Fibroblast of the aortic adventitia (primary cell): ENCODE data around the gene KCNE1. TPM values are rescaled to one million over a fixed set of nuclear protein-coding genes. Genes with fewer than 3 reads are reported as not detected.

Experiments used
- DNase-seq: peaks from one replicate; pipeline ENCODE4 v3.0.0-alpha.2; 2010; ENCODE audit warnings: low read depth
- H3K4me3 ChIP-seq: 2 replicates; pipeline ENCODE4 v1.5.1; 2011; ENCODE audit warnings: low read depth, mild to moderate bottlenecking, control low read depth, low read length, moderate library complexity
- CTCF ChIP-seq: IDR thresholded peaks from 2 replicates; pipeline ENCODE4 v1.5.1; 2011; ENCODE audit warnings: mild to moderate bottlenecking, low read length, control low read depth, inconsistent platforms; ENCODE audit not compliant: insufficient read depth
- total RNA-seq: library from RNA; depleted of rRNA; stranded (reverse); fragments of >200 nt; gene quantifications from 2 replicates; pipeline ENCODE4 v1.2.3, GENCODE V29; 2012; ENCODE audit warnings: low replicate concordance

Gene KCNE1
- total RNA-seq, 1 donor, result 0.09 TPM

- H3K4me3 ChIP-seq, result no peak overlapping the region
- peak; percentile 47 for DNase-seq
- no peak for TF ChIP-seq CTCF
Observed at GRCh38 chr21:34536820-34537219, 24.8 kb upstream of the KCNE1 start.

GRCh38 chr21:34536311-34536710, 24.3 kb upstream of the KCNE1 start:
- no peak for DNase-seq
- no peak for TF ChIP-seq CTCF
- H3K4me3 ChIP-seq, result no peak overlapping the region

- no peak for DNase-seq
- H3K4me3 ChIP-seq, result no peak overlapping the region
- no peak for TF ChIP-seq CTCF
Observed at GRCh38 chr21:34535886-34536285, 23.9 kb upstream of the KCNE1 start.

- no peak overlapping the region for H3K4me3 ChIP-seq
- DNase-seq, result peak; percentile 46
- TF ChIP-seq CTCF, result no peak
Observed at GRCh38 chr21:34534522-34534921, 22.5 kb upstream of the KCNE1 start.

GRCh38 chr21:34533938-34534337, 21.9 kb upstream of the KCNE1 start:
- no peak for TF ChIP-seq CTCF
- no peak overlapping the region for H3K4me3 ChIP-seq
- DNase-seq, result no peak

- no peak for TF ChIP-seq CTCF
- H3K4me3 ChIP-seq, result no peak overlapping the region
- no peak for DNase-seq
Observed at GRCh38 chr21:34531399-34531798, 19.4 kb upstream of the KCNE1 start.

- TF ChIP-seq CTCF, result no peak
- DNase-seq, result peak; percentile 61
Observed at GRCh38 chr21:34530261-34530660, 18.3 kb upstream of the KCNE1 start.

More at GRCh38 chr21:34530261-34530660, 18.3 kb upstream of the KCNE1 start:
- no peak overlapping the region for H3K4me3 ChIP-seq
